Keratinocyte (primary cell): Measurements from ENCODE around the gene SNRPA1. TPM values are rescaled to one million over a fixed set of nuclear protein-coding genes. Genes with fewer than 3 reads are reported as not detected.
A peak's percentile ranks its signal among the peaks of the same experiment; 100 is the strongest.
"Not testable (repeated sequence)": the region's sequence is repeated elsewhere in the genome, so short reads cannot be mapped to it uniquely, and the experiment has no call there.

Experiments
- DNase-seq: peaks from one replicate; pipeline ENCODE4 v3.0.0-alpha.2; 2011; ENCODE audit warnings: low read depth, missing footprints, low spot score
- FAIRE-seq: peaks from 2 replicates; lab custom pipeline; 2011; peaks lifted over from hg19 to GRCh38; lab: Jason Lieb, UNC
- H2AFZ ChIP-seq: 2 replicates; pipeline ENCODE4 v1.6.0; 2012; ENCODE audit warnings: low read length, control low read depth, inconsistent platforms; ENCODE audit not compliant: control insufficient read depth
- H3K27ac ChIP-seq: 2 replicates; pipeline ENCODE4 v1.5.1; 2011; ENCODE audit warnings: low read length; ENCODE audit not compliant: control insufficient read depth, insufficient read depth
- H3K27me3 ChIP-seq: 3 replicates; pipeline ENCODE4 v1.6.0; 2011; ENCODE audit warnings: low read length; ENCODE audit not compliant: control insufficient read depth, insufficient read depth; ENCODE audit errors: extremely low read depth
- H3K36me3 ChIP-seq, 2 experiments: 2 replicates in 1 of 2; 3 replicates in 1 of 2; pipeline ENCODE4 v1.5.1; 2011; ENCODE audit warnings: low read length in 2 of 2, mild to moderate bottlenecking in 1 of 2; ENCODE audit not compliant: control insufficient read depth in 2 of 2, insufficient read depth in 2 of 2; ENCODE audit errors: extremely low read depth in 1 of 2
- H3K4me1 ChIP-seq: 3 replicates; pipeline ENCODE4 v1.5.1; 2011; ENCODE audit warnings: low read length; ENCODE audit not compliant: control insufficient read depth, insufficient read depth; ENCODE audit errors: extremely low read depth
- H3K4me2 ChIP-seq: 3 replicates; pipeline ENCODE4 v1.6.0; 2011; ENCODE audit warnings: low read depth, low read length; ENCODE audit not compliant: control insufficient read depth, insufficient read depth; ENCODE audit errors: extremely low read depth
- H3K4me3 ChIP-seq, 3 experiments: fragments of 200-600 bp in 1 of 3; sonication (generic) in 1 of 3; 2 replicates in 2 of 3; 3 replicates in 1 of 3; pipeline ENCODE4 v1.5.1; 2011 to 2016; ENCODE audit warnings: low read length in 3 of 3, mild to moderate bottlenecking in 3 of 3, control low read depth in 2 of 3, inconsistent platforms in 1 of 3, low read depth in 1 of 3, mixed read lengths in 1 of 3, mixed run types in 1 of 3, moderate library complexity in 1 of 3; ENCODE audit not compliant: control insufficient read depth in 2 of 3, insufficient read depth in 2 of 3; ENCODE audit errors: extremely low read depth in 1 of 3
- H3K79me2 ChIP-seq: 2 replicates; pipeline ENCODE4 v1.6.0; 2012; ENCODE audit warnings: low read length; ENCODE audit not compliant: control insufficient read depth, insufficient read depth
- H3K9ac ChIP-seq: 3 replicates; pipeline ENCODE4 v1.6.0; 2011; ENCODE audit warnings: low read length; ENCODE audit not compliant: control insufficient read depth, insufficient read depth; ENCODE audit errors: extremely low read depth
- H3K9me1 ChIP-seq: 3 replicates; pipeline ENCODE4 v1.6.0; 2011; ENCODE audit warnings: low read length; ENCODE audit not compliant: control insufficient read depth, insufficient read depth; ENCODE audit errors: extremely low read depth
- H3K9me3 ChIP-seq: 2 replicates; pipeline ENCODE4 v1.5.1; 2012; ENCODE audit warnings: low read depth, low read length; ENCODE audit not compliant: control insufficient read depth
- H4K20me1 ChIP-seq: 3 replicates; pipeline ENCODE4 v1.6.0; 2011; ENCODE audit warnings: low read length; ENCODE audit not compliant: control insufficient read depth, insufficient read depth; ENCODE audit errors: extremely low read depth
- CTCF ChIP-seq, 3 experiments: IDR thresholded peaks in 1 of 3; conservative IDR thresholded peaks in 1 of 3; optimal IDR thresholded peaks in 1 of 3; 2 replicates in 2 of 3; 3 replicates in 1 of 3; pipeline versions ENCODE3 to v1.5.1; 2011; ENCODE audit warnings: low read length in 3 of 3, mild to moderate bottlenecking in 3 of 3, moderate library complexity in 2 of 3, control low read depth in 1 of 3, inconsistent platforms in 1 of 3; ENCODE audit not compliant: insufficient read depth in 2 of 3; ENCODE audit errors: extremely low read depth in 1 of 3
- EZH2 ChIP-seq: IDR thresholded peaks from one replicate; pipeline ENCODE4 v1.6.1; 2012; ENCODE audit warnings: inconsistent platforms, mild to moderate bottlenecking, low read length, moderate library complexity
- dilution Hi-C: fragments of 300-500 bp; cut with MboI; formaldehyde crosslinking; loops from one replicate; pipeline ENCODE4 v1.7.0; 2020; ENCODE audit warnings: low sequenced_read_pairs; ENCODE audit not compliant: extremely low pct_ligation_motif_present
- polyA plus RNA-seq, 5 experiments: library from polyadenylated mRNA; depleted of rRNA in 3 of 5; stranded (reverse) in 3 of 5; stranded (forward) in 1 of 5; unstranded in 1 of 5; fragments of >200 nt; gene quantifications; 1 replicate in 1 of 5; 2 replicates in 3 of 5; 3 replicates in 1 of 5; pipeline versions ENCODE4 v1.2.1 to v1.2.3, GENCODE V29; 2011 to 2012; ENCODE audit warnings: missing spikeins in 2 of 5, low read depth in 1 of 5, low replicate concordance in 1 of 5

The SNRPA1 gene
- polyA plus RNA-seq, 1 donor (not counting 4 experiments of a cell fraction or from before 2014, with no cell fraction given): 106 TPM

GRCh38 chr15:101288905-101289513, 6.0 kb downstream of the SNRPA1 start:
- no peak overlapping the region for H2AFZ ChIP-seq
- H3K4me3 ChIP-seq: no peak overlapping the region
- dilution Hi-C loops: no loop called here
- peaks cover 64% of the 10 kb centered on the region for H3K79me2 ChIP-seq
- peaks cover 18 to 47% of the 10 kb centered on the region in 2 experiments for H3K36me3 ChIP-seq
- peaks cover 10% of the 10 kb centered on the region for H4K20me1 ChIP-seq
- H3K27me3 ChIP-seq: no peaks in the 10 kb centered on the region
- no peak for FAIRE-seq
- H3K4me1 ChIP-seq: peaks cover 21% of the 10 kb centered on the region
- no peaks in the 10 kb centered on the region for H3K9me1 ChIP-seq
- DNase-seq: no peak
- no peaks in the 10 kb centered on the region for H3K9me3 ChIP-seq
- H3K9ac ChIP-seq: no peak overlapping the region
- H3K27ac ChIP-seq: no peak overlapping the region
- no peak overlapping the region for H3K4me2 ChIP-seq
- no peak for TF ChIP-seq EZH2
- peak in 2 of 3 experiments; percentile 59 to 68 for TF ChIP-seq CTCF (optimal IDR thresholded peaks at IDR 0.05 in 1 of 3, IDR thresholded peaks at IDR 0.05 in 1 of 3, conservative IDR thresholded peaks at IDR 0.05 in 1 of 3; ENCODE audit: extremely low read depth in 1 of 3, insufficient read depth in 2 of 3, low read length in 3 of 3)

GRCh38 chr15:101287342-101287741, 7.7 kb downstream of the SNRPA1 start:
- H3K4me3 ChIP-seq, DNase-seq, H3K4me2 ChIP-seq, dilution Hi-C loops, H4K20me1 ChIP-seq, H3K9me1 ChIP-seq, H3K9ac ChIP-seq, H3K9me3 ChIP-seq, H3K27ac ChIP-seq, H3K4me1 ChIP-seq, FAIRE-seq, H3K27me3 ChIP-seq, H2AFZ ChIP-seq: not testable (repeated sequence)
- Histone ChIP-seq H3K36me3 (peaks cover 24 to 50% of the 10 kb centered on the region in 2 experiments), H3K79me2 (peaks cover 48% of the 10 kb centered on the region)
